Liver (tissue), 3 donors: ENCODE results near the gene CCDC12.

ENCODE experiments used
- EGR1 ChIP-seq, 2 donors: IDR thresholded peaks; 2 replicates each; pipeline ENCODE4 v1.6.1; 2016 to 2018; ENCODE audit warnings: antibody characterized with exemption in 2 of 2, low read depth in 2 of 2
- NR2F2 ChIP-seq: IDR thresholded peaks from 2 replicates; pipeline ENCODE4 v1.6.1; 2016; ENCODE audit warnings: antibody characterized with exemption
- RAD21 ChIP-seq, 2 donors: IDR thresholded peaks; 2 replicates each; pipeline ENCODE4 v1.6.1; 2016; ENCODE audit warnings: antibody characterized with exemption in 2 of 2, mild to moderate bottlenecking in 2 of 2
- TF ChIP-seq, protein P1 (sequence below): fragments of 150-350 bp; IDR thresholded peaks from 2 replicates; pipeline ENCODE4 v1.5.1; 2017; ENCODE audit warnings: improper control_type of control experiment, low read depth, low read length; ENCODE audit not compliant: missing input control
- TF ChIP-seq, protein P2 (sequence below): IDR thresholded peaks from 2 replicates; pipeline ENCODE4 v1.6.1; 2016; ENCODE audit warnings: antibody characterized with exemption
- TF ChIP-seq, protein P3 (sequence below): IDR thresholded peaks from 2 replicates; pipeline ENCODE4 v1.6.1; 2016; ENCODE audit warnings: antibody characterized with exemption
- TF ChIP-seq, protein P4 (sequence below): IDR thresholded peaks from 2 replicates; pipeline ENCODE4 v1.6.1; 2016; ENCODE audit warnings: antibody characterized with exemption
- donor health status: healthy.
- donor health status: healthy.

DNA sequence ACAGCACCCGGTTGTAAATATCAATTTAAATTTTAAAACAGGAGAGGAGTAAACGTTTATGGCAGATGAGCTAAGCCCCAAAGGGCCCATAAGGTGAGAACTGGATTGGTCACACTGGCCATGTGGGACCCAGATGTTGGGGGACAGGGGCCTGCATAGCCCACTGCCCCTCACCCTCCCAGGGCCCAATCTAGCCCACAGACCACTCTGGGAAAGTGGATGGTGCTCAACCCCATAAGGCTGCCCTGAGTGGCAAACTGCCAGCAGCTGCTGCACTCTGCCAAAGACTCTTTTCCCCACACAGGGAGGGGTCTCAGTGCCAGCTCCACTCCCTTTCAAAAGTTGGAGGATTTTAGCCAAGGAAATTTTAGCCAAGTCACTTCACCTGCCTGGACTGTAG lies 42.5 kb downstream of the CCDC12 start:
- TF ChIP-seq, protein P1, sequence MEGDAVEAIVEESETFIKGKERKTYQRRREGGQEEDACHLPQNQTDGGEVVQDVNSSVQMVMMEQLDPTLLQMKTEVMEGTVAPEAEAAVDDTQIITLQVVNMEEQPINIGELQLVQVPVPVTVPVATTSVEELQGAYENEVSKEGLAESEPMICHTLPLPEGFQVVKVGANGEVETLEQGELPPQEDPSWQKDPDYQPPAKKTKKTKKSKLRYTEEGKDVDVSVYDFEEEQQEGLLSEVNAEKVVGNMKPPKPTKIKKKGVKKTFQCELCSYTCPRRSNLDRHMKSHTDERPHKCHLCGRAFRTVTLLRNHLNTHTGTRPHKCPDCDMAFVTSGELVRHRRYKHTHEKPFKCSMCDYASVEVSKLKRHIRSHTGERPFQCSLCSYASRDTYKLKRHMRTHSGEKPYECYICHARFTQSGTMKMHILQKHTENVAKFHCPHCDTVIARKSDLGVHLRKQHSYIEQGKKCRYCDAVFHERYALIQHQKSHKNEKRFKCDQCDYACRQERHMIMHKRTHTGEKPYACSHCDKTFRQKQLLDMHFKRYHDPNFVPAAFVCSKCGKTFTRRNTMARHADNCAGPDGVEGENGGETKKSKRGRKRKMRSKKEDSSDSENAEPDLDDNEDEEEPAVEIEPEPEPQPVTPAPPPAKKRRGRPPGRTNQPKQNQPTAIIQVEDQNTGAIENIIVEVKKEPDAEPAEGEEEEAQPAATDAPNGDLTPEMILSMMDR, result no peak
- TF ChIP-seq, protein P2, sequence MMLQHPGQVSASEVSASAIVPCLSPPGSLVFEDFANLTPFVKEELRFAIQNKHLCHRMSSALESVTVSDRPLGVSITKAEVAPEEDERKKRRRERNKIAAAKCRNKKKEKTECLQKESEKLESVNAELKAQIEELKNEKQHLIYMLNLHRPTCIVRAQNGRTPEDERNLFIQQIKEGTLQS, result no peak
- TF ChIP-seq, protein P3, sequence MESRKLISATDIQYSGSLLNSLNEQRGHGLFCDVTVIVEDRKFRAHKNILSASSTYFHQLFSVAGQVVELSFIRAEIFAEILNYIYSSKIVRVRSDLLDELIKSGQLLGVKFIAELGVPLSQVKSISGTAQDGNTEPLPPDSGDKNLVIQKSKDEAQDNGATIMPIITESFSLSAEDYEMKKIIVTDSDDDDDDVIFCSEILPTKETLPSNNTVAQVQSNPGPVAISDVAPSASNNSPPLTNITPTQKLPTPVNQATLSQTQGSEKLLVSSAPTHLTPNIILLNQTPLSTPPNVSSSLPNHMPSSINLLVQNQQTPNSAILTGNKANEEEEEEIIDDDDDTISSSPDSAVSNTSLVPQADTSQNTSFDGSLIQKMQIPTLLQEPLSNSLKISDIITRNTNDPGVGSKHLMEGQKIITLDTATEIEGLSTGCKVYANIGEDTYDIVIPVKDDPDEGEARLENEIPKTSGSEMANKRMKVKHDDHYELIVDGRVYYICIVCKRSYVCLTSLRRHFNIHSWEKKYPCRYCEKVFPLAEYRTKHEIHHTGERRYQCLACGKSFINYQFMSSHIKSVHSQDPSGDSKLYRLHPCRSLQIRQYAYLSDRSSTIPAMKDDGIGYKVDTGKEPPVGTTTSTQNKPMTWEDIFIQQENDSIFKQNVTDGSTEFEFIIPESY, result no peak
- TF ChIP-seq RAD21 (IDR thresholded peaks at IDR 0.05) (no peak), NR2F2 (no peak), EGR1 (IDR thresholded peaks at IDR 0.05; ENCODE audit: low read depth in 2 of 2) (no peak)
- TF ChIP-seq, protein P4, sequence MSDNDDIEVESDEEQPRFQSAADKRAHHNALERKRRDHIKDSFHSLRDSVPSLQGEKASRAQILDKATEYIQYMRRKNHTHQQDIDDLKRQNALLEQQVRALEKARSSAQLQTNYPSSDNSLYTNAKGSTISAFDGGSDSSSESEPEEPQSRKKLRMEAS, result no peak
